ENCODE measurements around the gene MT1B.
"Not testable (repeated sequence)": the region's sequence is repeated elsewhere in the genome, so short reads cannot be mapped to it uniquely, and the experiment has no call there.

The MT1B gene

GRCh38 chr16:56621665-56622445 is 29.8 kb upstream of the MT1B start:
- not testable (repeated sequence) for DNase-seq

- DNase-seq: not testable (repeated sequence)
These were observed 28.5 kb upstream of the MT1B start for GRCh38 chr16:56623184-56623583.

- DNase-seq: no peak
These were observed 28.0 kb upstream of the MT1B start for GRCh38 chr16:56623637-56624036.

- peak; percentile 85 for DNase-seq
These were observed 26.3 kb upstream of the MT1B start, which contains the start of gene MT1E for GRCh38 chr16:56625140-56625942. Gene MT1E (plus strand): TSS chr16:56625781. CDS start chr16:56625852, 71 bp downstream.

DNA sequence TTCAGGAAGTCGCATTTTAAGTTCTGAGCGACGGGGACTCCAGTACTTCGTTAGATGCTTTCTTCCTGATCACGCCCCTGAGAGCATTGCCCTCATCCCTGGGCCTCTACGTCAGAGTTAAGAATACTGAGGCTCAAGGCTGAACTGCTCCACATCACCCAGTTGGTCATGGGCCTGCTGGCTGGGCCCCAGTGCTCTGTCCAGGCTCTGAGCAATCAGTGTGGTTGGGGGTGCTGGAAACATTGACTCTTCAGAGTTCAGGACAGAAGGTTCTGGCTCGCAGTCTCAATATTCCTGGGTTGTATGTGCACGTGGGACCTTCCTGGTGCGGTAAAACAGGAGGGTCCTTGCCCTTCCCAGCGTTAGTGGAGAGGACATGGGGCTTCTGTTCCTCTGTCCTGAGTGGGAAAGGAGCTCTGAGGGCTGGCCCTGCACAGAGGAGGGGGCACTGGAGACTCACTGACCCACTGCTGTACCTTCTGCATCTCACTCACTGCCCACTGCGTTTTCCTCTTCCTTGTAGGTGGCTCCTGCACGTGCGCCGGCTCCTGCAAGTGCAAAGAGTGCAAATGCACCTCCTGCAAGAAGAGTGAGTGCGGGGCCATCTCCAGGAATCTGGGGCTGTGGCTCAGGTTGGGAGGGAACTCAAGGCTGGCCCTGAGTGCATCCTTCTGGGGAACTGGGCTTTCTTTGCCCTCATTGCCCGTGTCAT is 25.6 kb upstream of the MT1B start:
- DNase-seq: peak; percentile 48

- DNase-seq: peak; percentile 36
These were observed 25.0 kb upstream of the MT1B start for GRCh38 chr16:56626685-56627084.

- DNase-seq: peak; percentile 50
These were observed 23.0 kb upstream of the MT1B start for GRCh38 chr16:56628486-56629350.

DNA sequence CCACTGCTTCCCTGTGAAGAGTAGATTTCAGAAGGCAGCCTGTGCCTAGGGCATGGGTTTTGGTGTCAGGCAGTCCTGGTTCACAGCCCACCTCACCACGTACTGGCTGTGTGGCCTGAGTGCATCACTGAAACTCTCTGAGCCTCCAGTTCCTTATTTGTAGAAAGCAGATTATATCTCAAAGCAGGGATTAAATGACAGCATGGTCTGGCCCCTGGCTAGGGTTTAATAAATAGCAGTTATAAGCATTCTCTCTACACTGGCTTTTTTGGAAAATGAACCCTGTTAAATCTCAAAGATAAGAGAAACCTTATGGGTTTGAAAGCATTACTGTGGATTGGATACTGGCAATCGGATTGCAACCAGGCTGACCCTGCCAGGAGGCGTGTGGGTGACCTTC is 22.2 kb upstream of the MT1B start:
- DNase-seq: peak; percentile 17

- no peak for DNase-seq
These were observed 21.6 kb upstream of the MT1B start for GRCh38 chr16:56630134-56630533.

DNA sequence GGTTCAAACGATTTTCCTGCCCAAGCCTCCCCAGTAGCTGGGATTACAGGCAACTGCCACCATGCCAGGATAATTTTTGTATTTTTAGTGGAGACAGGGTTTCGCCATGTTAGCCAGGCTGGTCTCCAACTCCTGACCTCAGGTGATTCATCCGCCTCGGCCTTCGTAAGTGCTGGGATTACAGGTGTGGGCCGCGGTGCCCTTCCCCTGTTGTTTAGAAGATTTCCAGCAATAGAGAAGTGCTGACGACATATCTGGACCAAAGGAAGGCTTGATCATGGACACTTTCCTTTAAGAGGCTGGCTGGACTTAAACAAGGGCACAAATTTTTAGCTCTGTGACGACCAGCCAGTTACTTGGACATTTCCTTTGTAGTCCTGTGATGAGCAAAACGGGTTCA is 20.5 kb upstream of the MT1B start:
- DNase-seq: no peak

DNA sequence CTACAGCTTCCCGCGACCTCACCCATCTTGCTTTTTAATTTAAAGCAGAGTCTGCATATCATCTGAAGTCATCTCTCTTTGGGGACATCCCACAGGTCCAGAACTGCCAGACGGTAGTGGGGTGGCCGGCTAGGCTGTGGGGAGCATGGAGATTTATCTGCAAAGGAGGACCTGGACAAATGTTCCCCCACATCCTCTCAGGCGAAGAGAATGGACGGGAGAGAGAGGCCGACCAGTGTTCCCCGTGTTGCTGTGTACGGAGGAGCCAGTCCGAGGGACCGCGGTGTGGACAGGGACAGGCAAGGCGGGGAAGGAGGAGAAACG is 19.9 kb upstream of the MT1B start:
- DNase-seq: no peak

- DNase-seq: no peak
These were observed 19.4 kb upstream of the MT1B start, which contains the start of gene MT1M for GRCh38 chr16:56632156-56632847. Gene MT1M (plus strand): TSS chr16:56632659. CDS start chr16:56632732, 73 bp downstream.

DNA sequence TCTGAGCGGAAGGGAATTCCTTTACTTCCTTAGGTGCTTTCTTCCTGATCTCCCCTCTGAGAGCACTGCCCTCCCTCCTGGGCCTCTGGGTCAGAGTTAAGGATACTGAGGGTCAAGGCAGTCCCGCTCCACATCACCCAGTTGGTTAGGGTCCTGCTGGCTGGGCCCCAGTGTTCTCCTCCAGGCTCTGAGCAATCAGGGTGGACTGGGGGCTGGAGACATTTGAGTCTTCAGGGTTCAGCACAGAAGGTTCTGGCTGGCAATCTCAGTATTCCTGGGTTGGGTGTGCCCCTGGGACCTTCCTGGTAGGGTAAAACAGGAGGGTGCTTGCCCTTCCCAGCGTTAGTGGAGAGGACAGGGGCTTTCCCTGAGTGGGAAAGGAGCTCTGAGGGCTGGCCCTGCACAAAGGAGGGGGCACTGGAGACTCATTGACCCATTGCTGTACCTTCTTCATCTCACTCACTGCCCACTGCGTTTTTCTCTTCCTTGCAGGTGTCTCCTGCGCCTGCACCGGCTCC is 18.8 kb upstream of the MT1B start:
- DNase-seq: no peak

- DNase-seq: no peak
These were observed 18.2 kb upstream of the MT1B start for GRCh38 chr16:56633535-56633934.

GRCh38 chr16:56634715-56635440 is 16.8 kb upstream of the MT1B start:
- DNase-seq: no peak

DNA sequence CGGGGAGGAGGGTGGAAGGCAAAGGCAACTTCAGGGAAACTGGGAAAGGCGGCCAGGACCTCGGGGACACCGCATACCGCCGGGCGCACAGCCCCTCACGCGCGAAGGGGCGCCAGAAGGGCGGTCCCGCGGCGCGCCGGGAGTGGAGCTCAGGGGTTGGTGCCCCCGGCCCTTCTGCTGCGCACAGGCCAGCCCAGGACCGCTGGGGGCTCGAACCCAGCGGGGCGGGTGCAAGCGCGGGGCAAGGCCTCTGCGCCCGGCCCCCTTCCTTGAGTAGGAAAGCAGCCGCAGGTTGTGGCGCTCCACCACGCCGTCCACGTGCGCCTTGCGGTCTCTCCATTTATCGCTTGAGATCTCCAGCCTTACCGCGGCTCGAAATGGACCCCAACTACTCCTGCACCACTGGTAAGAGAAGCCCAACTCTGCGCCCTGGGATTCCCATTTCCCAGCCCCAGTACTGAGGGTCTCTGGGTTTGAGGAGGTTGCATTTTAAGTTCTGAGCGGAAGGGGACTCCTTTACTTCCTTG is 16.2 kb upstream of the MT1B start:
- DNase-seq: no peak

DNA sequence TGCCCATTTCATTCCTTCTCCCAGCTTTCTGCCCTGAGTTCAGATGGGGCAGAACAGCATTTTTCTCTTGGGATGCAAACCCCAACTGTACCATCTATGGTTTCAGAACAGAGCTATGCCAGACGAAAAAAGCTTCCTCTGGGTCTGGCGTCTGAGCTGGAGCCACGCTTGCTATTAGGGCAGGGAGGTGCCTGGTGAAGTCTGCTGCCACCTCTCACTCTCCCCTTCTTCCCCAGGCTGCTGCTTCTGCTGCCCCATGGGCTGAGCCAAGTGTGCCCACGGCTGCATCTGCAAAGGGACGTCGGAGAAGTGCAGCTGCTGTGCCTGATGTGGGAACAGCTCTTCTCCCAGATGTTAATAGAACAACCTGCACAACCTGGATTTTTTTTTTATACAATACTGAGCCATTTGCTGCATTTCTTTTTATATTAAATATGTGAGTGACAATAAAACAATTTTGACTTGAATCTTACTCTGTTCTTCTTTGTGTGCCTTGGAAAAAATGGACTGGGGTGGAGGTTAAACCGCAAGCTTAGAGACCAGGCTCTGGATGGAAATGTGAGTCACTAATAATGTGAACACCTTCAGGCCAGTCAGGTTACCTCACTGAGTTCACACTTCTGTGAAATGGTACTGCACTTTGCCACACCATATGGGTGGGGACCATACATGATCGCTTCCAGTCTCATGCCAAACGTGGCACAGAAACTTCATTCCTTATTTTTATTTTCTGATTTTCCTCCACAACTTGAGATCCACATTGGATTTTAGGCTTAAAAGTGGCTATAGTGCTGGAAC is 14.9 kb upstream of the MT1B start:
- no peak for DNase-seq

GRCh38 chr16:56637814-56638750 is 13.6 kb upstream of the MT1B start, which contains the start of gene MT1A:
Gene MT1A (plus strand): TSS chr16:56638666. CDS start chr16:56638739, 73 bp downstream.
- no peak for DNase-seq

All from activated effector memory CD4-positive, alpha-beta T cell treated with anti-CD3 and anti-CD28 coated beads, Interleukin-2, amount 50 U/mL, for 16 hours (primary cell).